Caco-2 (cell line): ENCODE measurements around the gene EGFL7. TPM values are rescaled to one million over a fixed set of nuclear protein-coding genes. Genes with fewer than 3 reads are reported as not detected.
A peak's percentile ranks its signal among the peaks of the same experiment; 100 is the strongest.

ENCODE experiments used
- BruUV-seq: library from RNA; stranded (reverse); fragments of 400-500 nt; replicated peaks from 2 replicates; lab custom pipeline; 2021; lab: Mats Ljungman, UMichigan
- CTCF ChIA-PET: fragments of 300-600 bp; sonication (Branson Sonifier 250); formaldehyde crosslinking; loops from one replicate; lab custom pipeline; 2022; ENCODE audit warnings: antibody characterized with exemption; lab: Charles Lee
- POLR2A ChIA-PET: fragments of 300-600 bp; sonication (Branson Sonifier 250); formaldehyde crosslinking; loops from one replicate; lab custom pipeline; 2022; ENCODE audit warnings: antibody characterized with exemption; lab: Charles Lee
- DNase-seq, 2 experiments: peaks; one replicate each; pipeline versions ENCODE4 v3.0.0 to v3.0.0-alpha.2; 2020 to 2022
- H3K27me3 ChIP-seq: replicated peaks from 2 replicates; pipeline ENCODE4 v1.6.0; 2011; ENCODE audit warnings: low read length; ENCODE audit not compliant: control insufficient read depth, insufficient read depth
- H3K36me3 ChIP-seq: 2 replicates; pipeline ENCODE4 v1.5.1; 2011; ENCODE audit warnings: low read length; ENCODE audit not compliant: control insufficient read depth, insufficient read depth
- H3K4me1 ChIP-seq: fragments of 250-450 bp; sonication (Bioruptor Pico); 2 replicates; pipeline ENCODE4 v1.5.1; 2020; ENCODE audit warnings: mild to moderate bottlenecking
- H3K4me3 ChIP-seq: 2 replicates; pipeline ENCODE4 v1.5.1; 2011; ENCODE audit warnings: low read depth, mild to moderate bottlenecking, control low read depth, low read length
- H3K9me3 ChIP-seq: fragments of 250-450 bp; sonication (Bioruptor Pico); 2 replicates; pipeline ENCODE4 v1.5.1; 2020; ENCODE audit warnings: mild to moderate bottlenecking, moderate library complexity
- H3K27ac Mint-ChIP-seq: one replicate; pipeline ENCODE4 v1.8.0; 2022; ENCODE audit warnings: mixed read lengths; ENCODE audit not compliant: unreplicated experiment
- H3K27me3 Mint-ChIP-seq: one replicate; pipeline ENCODE4 v1.8.0; 2022; ENCODE audit warnings: mixed read lengths; ENCODE audit not compliant: insufficient read depth, unreplicated experiment
- H3K36me3 Mint-ChIP-seq: one replicate; pipeline ENCODE4 v1.8.0; 2022; ENCODE audit warnings: mild to moderate bottlenecking, mixed read lengths; ENCODE audit not compliant: insufficient read depth, unreplicated experiment
- H3K4me1 Mint-ChIP-seq: one replicate; pipeline ENCODE4 v1.8.0; 2022; ENCODE audit warnings: low read depth, mixed read lengths; ENCODE audit not compliant: unreplicated experiment
- H3K4me3 Mint-ChIP-seq: one replicate; pipeline ENCODE4 v1.8.0; 2022; ENCODE audit warnings: mild to moderate bottlenecking, moderate library complexity, mixed read lengths; ENCODE audit not compliant: unreplicated experiment
- H3K9me3 Mint-ChIP-seq: one replicate; pipeline ENCODE4 v1.8.0; 2022; ENCODE audit warnings: mixed read lengths; ENCODE audit not compliant: unreplicated experiment
- CTCF ChIP-seq, 2 experiments: fragments of 200-600 bp in 1 of 2; IDR thresholded peaks; 1 replicate in 1 of 2; 2 replicates in 1 of 2; pipeline versions ENCODE4 v1.5.1 to v1.8.0; 2011 to 2022; ENCODE audit warnings: antibody characterized with exemption in 1 of 2, control low read depth in 1 of 2, inconsistent platforms in 1 of 2, low read depth in 1 of 2, low read length in 1 of 2, mild to moderate bottlenecking in 1 of 2, moderate library complexity in 1 of 2; ENCODE audit not compliant: insufficient read depth in 1 of 2, severe bottlenecking in 1 of 2, unreplicated experiment in 1 of 2
- intact Hi-C: fragments of 100-400 bp; cut with micrococcal nuclease; formaldehyde crosslinking; loops from one replicate; pipeline ENCODE4 v1.10.0; 2022; ENCODE audit not compliant: unreplicated experiment
- total RNA-seq: library from RNA; stranded (reverse); gene quantifications from 2 replicates; pipeline ENCODE4 v1.2.3, GENCODE V29; 2022

The EGFL7 gene
- total RNA-seq, 1 experiment from 2014 or later: 30.2 TPM

- H3K36me3 ChIP-seq: no peaks in the 10 kb centered on the region
- intact Hi-C loops: loop anchor here (2.0 kb wide), 1 partner anchor 80 kb away; the partner anchor contains the start of gene NOTCH1
- DNase-seq: peak; percentile 88 to 91
- TF ChIP-seq CTCF (IDR thresholded peaks at IDR 0.05; ENCODE audit: insufficient read depth in 1 of 2, low read depth in 1 of 2, low read length in 1 of 2, severe bottlenecking in 1 of 2, unreplicated experiment in 1 of 2): peak in 1 of 2 experiments; percentile 9
- H3K4me1 ChIP-seq: peaks cover 50% of the 10 kb centered on the region
- H3K4me3 ChIP-seq: no peak overlapping the region
- Mint-ChIP-seq H3K9me3 (no peaks in the 10 kb centered on the region), H3K36me3 (peaks cover 8% of the 10 kb centered on the region), H3K4me3 (no peak overlapping the region), H3K27ac (no peak overlapping the region), H3K27me3 (peaks cover 7% of the 10 kb centered on the region), H3K4me1 (peaks cover 12% of the 10 kb centered on the region)
- no TSS peak for BruUV-seq
- no peaks in the 10 kb centered on the region for H3K9me3 ChIP-seq
- ChIA-PET POLR2A (interaction anchor here (2.1 kb wide), 1 partner anchor 143 kb away, joined by 9 read pairs; no protein-coding TSS in a partner anchor), CTCF (interaction anchor here (0.7 to 7.0 kb wide), 17 partner anchors 16 to 184 kb away, joined by 3 to 140 read pairs (median 4); no protein-coding TSS in a partner anchor)
- no peaks in the 10 kb centered on the region for H3K27me3 ChIP-seq
Measured at GRCh38 chr9:136626740-136627642, 35.7 kb upstream of the EGFL7 start.

GRCh38 chr9:136627703-136628102 lies 35.0 kb upstream of the EGFL7 start:
- Histone ChIP-seq H3K9me3 (no peaks in the 10 kb centered on the region), H3K4me1 (peaks cover 50% of the 10 kb centered on the region), H3K4me3 (no peak overlapping the region), H3K36me3 (no peaks in the 10 kb centered on the region), H3K27me3 (no peaks in the 10 kb centered on the region)
- H3K9me3 Mint-ChIP-seq: no peaks in the 10 kb centered on the region
- CTCF ChIA-PET: interaction anchor here (0.8 to 7.0 kb wide), 5 partner anchors 45 to 141 kb away, joined by 4 to 140 read pairs (median 9); no protein-coding TSS in a partner anchor
- intact Hi-C loops: loop anchor here (2.0 kb wide), 1 partner anchor 81 kb away; the partner anchor contains the start of gene NOTCH1
- BruUV-seq: no TSS peak
- peaks cover 12% of the 10 kb centered on the region for H3K4me1 Mint-ChIP-seq
- POLR2A ChIA-PET: interaction anchor here (2.1 kb wide), 1 partner anchor 144 kb away, joined by 9 read pairs; no protein-coding TSS in a partner anchor
- peaks cover 7% of the 10 kb centered on the region for H3K27me3 Mint-ChIP-seq
- no peak overlapping the region for H3K4me3 Mint-ChIP-seq
- no peak for DNase-seq
- H3K36me3 Mint-ChIP-seq: peaks cover 8% of the 10 kb centered on the region
- no peak for TF ChIP-seq CTCF (IDR thresholded peaks at IDR 0.05; ENCODE audit: insufficient read depth in 1 of 2, low read depth in 1 of 2, low read length in 1 of 2, severe bottlenecking in 1 of 2, unreplicated experiment in 1 of 2)
- no peak overlapping the region for H3K27ac Mint-ChIP-seq

GRCh38 chr9:136628268-136628667 lies 34.4 kb upstream of the EGFL7 start:
- no peak for DNase-seq
- ChIA-PET POLR2A (no interaction called here), CTCF (interaction anchor here (7.0 kb wide), 1 partner anchor 141 kb away, joined by 140 read pairs; no protein-coding TSS in a partner anchor)
- H3K27me3 Mint-ChIP-seq: peaks cover 7% of the 10 kb centered on the region
- no peak overlapping the region for H3K27ac Mint-ChIP-seq
- peaks cover 8% of the 10 kb centered on the region for H3K36me3 Mint-ChIP-seq
- Histone ChIP-seq H3K4me1 (peaks cover 47% of the 10 kb centered on the region), H3K36me3 (no peaks in the 10 kb centered on the region), H3K9me3 (no peaks in the 10 kb centered on the region), H3K27me3 (no peaks in the 10 kb centered on the region), H3K4me3 (no peak overlapping the region)
- no peak for TF ChIP-seq CTCF (IDR thresholded peaks at IDR 0.05; ENCODE audit: insufficient read depth in 1 of 2, low read depth in 1 of 2, low read length in 1 of 2, severe bottlenecking in 1 of 2, unreplicated experiment in 1 of 2)
- no TSS peak for BruUV-seq
- no peaks in the 10 kb centered on the region for H3K9me3 Mint-ChIP-seq
- intact Hi-C loops: no loop called here
- H3K4me3 Mint-ChIP-seq: no peak overlapping the region
- H3K4me1 Mint-ChIP-seq: peaks cover 12% of the 10 kb centered on the region
